ENCODE results near the gene CPA3.

Gene CPA3

DNA sequence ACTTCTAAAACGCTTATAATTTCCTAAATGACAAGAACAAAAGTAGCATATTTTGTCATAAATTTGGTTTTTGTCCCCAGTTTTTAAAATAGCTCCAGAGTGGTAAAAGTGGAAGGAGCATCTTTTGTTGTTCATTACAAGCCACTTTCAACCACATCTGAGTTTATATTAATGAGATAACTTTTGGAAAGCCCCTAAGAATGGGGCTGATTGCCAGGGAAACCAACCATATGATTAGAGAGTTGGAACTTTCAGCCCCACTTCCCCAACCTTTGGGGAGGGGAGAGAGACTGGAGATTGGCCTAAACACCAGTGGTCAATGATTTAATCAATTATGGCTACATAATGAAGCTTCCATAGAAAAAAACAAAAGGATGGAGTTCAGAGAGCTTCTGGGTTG is 57.4 kb downstream of the CPA3 start:
- no peak for DNase-seq (ENCODE audit: low spot score)

DNA sequence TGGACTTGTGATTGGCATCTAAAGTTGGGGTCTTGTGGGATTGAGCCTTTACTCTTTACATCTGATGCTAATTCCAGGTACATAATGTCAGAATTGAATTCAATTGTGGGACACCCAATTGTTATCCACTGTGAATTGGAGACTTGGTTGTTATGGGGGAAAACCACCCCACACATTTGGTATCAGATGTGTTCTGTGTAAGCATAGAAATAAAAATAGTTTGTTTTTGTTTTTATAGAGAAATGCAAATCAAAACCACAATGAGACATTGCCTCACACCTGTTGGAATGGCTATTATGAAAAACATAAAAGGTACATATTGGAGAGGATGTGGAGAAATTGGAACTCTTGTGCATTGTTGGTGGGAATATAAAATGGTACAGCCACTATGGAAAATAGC is 58.5 kb downstream of the CPA3 start:
- DNase-seq (ENCODE audit: low spot score) = no peak

DNA sequence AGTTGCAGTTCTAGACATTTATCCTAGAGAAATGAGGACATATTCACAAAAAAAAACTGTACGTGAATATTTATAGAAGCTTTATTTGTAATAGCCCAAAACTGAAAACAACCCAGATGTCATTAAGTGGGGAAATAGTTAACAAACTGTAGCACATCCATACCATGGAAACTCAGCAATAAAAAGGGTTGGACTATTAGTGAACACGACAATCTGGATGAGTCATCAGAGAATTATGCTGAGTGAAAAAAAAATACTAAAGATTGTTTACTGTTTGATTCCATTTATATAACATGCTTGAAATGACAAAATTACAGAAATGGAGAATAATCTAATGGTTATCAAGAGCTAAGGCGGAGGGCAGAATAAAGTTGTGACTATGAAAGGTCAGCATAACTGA is 59.5 kb downstream of the CPA3 start:
- DNase-seq (ENCODE audit: low spot score) = no peak

DNA sequence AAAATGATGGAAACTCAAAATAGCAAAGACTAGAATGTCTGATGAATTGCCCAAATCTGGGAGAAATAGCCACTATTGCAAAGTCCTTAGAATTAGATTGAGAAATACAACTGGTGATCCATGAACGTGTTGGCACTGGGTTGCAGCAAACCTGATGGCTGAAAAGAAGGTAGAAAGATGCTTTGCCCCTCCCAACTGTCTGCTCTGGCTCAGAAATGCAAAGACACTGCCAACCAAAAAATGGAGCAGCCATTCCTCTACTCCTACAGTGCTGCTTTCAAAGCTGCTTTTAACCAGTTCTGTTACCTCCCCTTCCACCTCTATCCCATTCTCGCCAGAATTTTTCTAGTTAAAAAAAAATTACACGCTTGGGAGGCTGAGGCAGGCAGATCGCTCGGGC is 60.7 kb downstream of the CPA3 start:
- no peak for DNase-seq (ENCODE audit: low spot score)

DNA sequence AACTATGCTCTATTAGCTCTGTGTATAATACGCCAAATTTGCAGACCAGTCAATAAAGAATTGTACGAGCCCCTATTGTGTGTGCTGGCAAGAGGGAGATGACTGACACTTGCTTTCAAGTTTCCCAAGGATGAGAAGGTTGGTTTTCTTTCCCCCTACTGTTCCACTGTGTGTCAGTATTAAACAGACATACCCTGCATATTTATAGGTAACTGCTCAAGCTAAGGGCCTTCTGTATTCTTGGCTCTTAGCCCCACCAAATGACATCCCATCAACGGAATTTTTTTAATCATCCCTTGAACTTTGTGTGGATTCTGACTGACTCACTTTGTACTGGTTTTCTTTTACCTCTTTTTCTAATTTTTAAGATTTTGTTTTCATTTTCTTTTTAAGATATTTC is 65.7 kb downstream of the CPA3 start:
- DNase-seq (ENCODE audit: low spot score) = no peak

DNA sequence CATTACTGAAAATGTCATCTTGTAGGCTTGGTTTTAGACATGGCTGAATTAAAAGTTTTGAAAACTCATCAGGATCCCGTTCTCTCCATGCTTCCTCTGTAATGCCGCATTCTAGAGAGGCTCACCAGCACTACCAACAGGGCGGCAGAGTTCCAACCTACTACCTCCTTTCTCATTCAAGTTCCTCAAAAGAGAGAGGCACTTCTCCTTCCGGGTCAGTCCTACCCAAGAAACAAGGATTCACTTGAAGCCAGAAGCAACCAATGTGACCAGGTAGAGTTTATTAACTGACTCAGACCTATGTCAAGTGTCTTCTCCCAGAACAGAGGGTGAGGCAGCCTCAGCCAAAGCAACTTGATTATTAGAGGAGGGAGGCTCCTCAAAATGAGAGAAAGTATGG is 66.5 kb downstream of the CPA3 start:
- no peak for DNase-seq (ENCODE audit: low spot score)

DNA sequence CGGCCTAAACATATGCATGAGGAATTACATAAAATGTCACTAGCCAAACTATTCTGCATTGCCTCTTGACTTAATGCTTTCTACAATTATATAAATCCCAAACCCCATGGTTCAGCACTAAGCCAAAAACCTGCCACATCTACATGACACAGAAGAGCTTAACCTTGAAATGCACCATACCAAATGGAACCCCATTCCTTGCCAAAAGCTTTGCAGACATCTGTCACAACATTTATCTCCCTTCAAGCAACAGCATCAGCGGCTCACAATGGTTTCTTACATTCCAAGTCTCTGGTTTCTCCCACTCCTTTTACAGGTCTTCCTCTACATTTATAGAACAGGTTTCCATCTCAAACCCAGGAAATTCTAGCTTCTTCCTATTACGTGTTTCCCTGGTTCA is 67.9 kb downstream of the CPA3 start:
- DNase-seq (ENCODE audit: low spot score) = no peak

DNA sequence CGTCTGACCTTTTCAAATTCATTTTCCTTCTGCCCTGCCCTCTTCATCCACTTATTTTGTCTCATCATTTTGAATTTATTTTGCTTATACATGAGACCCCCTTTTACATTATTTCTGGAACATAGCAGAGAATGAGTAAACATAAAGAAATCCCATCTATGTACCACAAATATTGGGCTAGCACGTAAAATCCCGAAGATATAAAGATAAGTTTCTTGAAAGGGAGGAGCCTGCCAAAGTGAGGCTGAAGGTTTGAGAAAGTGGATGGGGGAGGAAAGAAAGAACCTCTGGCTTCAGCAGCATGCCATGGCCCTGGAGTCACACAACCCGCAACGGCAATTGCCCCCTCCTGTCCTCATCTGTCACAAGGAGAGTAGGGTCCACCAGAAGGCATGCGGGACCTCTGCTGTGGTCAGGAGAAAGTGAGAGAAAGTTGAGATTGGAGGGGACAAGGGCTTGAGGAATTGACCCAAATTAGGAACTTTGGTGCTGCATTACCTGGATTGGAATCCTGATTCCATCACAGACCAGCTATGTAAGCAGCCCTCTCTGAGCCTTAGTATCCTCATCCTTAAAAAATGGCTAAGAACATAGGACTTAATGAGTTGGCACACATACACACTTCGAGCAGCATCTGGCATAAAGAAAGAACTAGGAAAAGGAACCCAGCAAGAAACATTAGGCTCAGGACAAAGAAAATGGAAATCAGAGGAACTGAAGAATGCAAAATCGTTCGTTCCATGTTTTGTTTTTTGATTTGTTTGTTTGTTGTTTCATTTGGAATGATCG is 72.6 kb downstream of the CPA3 start:
- DNase-seq (ENCODE audit: low spot score) = no peak

- DNase-seq (ENCODE audit: low spot score) = no peak
These were observed 73.2 kb downstream of the CPA3 start for GRCh38 chr3:148938306-148938705.

- DNase-seq (ENCODE audit: low spot score) = no peak
These were observed 73.8 kb downstream of the CPA3 start for GRCh38 chr3:148938936-148939335.

GRCh38 chr3:148940983-148941382 is 75.9 kb downstream of the CPA3 start:
- no peak for DNase-seq (ENCODE audit: low spot score)

GRCh38 chr3:148943506-148944205 is 78.6 kb downstream of the CPA3 start:
- DNase-seq (ENCODE audit: low spot score) = no peak

DNA sequence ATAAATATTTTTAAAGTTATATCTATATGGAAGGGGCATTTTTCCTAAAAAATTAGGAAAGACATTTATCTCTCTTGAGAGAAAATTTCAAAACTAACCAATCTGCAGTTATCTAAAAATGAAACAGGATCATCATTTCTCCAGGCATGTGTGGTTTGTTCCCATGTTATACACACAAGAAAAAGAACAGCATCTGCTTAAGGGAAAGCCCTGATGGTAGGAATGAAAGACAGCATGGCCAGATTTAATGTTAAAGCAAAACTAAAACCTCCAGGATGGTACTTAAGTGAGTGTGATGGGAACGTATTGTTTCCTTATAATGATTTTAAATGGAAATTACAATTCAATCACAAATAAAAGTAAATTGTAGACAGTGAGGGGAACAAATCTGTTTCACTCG is 80.0 kb downstream of the CPA3 start:
- DNase-seq (ENCODE audit: low spot score) = no peak
